NB4 (cell line): ENCODE data around the gene ZFP42.

Experiments
- MYC ChIP-seq: IDR thresholded peaks from 2 replicates; pipeline ENCODE4 v1.6.1; 2011; ENCODE audit warnings: low read depth, low read length
- POLR2A ChIP-seq: IDR thresholded peaks from 2 replicates; pipeline ENCODE4 v1.6.1; 2011; ENCODE audit warnings: mild to moderate bottlenecking; ENCODE audit not compliant: insufficient read length; ENCODE audit errors: extremely low read depth
- TF ChIP-seq, protein P1 (sequence below): IDR thresholded peaks from one replicate; pipeline ENCODE4 v1.5.1; 2012; ENCODE audit warnings: low read depth, low read length

- TF ChIP-seq, protein P1, sequence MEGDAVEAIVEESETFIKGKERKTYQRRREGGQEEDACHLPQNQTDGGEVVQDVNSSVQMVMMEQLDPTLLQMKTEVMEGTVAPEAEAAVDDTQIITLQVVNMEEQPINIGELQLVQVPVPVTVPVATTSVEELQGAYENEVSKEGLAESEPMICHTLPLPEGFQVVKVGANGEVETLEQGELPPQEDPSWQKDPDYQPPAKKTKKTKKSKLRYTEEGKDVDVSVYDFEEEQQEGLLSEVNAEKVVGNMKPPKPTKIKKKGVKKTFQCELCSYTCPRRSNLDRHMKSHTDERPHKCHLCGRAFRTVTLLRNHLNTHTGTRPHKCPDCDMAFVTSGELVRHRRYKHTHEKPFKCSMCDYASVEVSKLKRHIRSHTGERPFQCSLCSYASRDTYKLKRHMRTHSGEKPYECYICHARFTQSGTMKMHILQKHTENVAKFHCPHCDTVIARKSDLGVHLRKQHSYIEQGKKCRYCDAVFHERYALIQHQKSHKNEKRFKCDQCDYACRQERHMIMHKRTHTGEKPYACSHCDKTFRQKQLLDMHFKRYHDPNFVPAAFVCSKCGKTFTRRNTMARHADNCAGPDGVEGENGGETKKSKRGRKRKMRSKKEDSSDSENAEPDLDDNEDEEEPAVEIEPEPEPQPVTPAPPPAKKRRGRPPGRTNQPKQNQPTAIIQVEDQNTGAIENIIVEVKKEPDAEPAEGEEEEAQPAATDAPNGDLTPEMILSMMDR, result no peak
- TF ChIP-seq POLR2A (no peak), MYC (no peak)
Observed at GRCh38 chr4:188043154-188043553, 47.6 kb downstream of the ZFP42 start.
